ENCODE data around the gene IMMP2L.

DNA sequence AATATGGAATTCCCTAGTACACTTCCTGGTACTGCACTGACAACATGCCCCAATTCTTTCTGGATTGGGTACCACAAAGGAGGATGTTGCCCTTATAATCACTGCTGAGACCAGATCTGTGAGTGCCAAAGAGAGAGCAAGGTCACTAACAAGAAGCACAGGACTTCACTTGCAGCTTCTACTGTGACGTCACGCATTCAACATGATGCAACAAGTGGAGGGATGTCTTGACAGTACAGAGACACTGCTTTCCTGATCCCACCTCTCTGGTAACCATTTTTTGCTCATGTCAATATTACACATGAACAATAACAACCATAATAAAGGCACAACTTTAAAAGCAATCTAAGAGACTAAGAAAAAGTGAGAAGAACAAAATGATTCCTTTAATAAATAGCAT is 885.5 kb downstream of the IMMP2L start:
- TF ChIP-seq, protein P1, sequence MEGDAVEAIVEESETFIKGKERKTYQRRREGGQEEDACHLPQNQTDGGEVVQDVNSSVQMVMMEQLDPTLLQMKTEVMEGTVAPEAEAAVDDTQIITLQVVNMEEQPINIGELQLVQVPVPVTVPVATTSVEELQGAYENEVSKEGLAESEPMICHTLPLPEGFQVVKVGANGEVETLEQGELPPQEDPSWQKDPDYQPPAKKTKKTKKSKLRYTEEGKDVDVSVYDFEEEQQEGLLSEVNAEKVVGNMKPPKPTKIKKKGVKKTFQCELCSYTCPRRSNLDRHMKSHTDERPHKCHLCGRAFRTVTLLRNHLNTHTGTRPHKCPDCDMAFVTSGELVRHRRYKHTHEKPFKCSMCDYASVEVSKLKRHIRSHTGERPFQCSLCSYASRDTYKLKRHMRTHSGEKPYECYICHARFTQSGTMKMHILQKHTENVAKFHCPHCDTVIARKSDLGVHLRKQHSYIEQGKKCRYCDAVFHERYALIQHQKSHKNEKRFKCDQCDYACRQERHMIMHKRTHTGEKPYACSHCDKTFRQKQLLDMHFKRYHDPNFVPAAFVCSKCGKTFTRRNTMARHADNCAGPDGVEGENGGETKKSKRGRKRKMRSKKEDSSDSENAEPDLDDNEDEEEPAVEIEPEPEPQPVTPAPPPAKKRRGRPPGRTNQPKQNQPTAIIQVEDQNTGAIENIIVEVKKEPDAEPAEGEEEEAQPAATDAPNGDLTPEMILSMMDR (IDR thresholded peaks at IDR 0.05; ENCODE audit: borderline replicate concordance, extremely low read depth, low read length, poor library complexity, severe bottlenecking) = no peak
- no peak for TF ChIP-seq EZH2 (IDR thresholded peaks at IDR 0.05; ENCODE audit: borderline replicate concordance, low read depth, low read length, severe bottlenecking)
